Measurements from ENCODE around the gene ATL2. TPM values are rescaled to one million over a fixed set of nuclear protein-coding genes. Genes with fewer than 3 reads are reported as not detected.

Gene ATL2
- total RNA-seq, 1 experiment from 2014 or later = 66.7 TPM

DNA sequence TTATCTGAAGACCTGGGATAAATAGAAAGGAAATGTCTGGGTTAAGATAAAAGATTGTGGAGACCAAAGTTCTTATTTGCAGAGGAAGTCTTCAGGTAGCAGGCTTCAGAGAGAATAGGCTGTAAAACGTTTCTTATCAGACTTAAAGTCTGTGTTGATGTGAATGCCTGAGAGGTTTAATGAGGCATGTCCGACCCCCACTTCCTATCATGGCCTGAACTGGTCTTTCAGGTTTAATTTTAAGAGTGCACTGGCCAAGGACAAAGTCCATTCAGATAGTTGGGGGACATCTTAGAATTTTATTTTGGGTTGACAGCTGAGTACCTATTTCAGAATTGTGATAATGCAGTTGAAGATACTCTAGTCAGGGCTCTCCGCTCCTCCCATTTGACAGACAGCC is 92.1 kb downstream of the ATL2 start:
- Histone ChIP-seq H3K23ac (ENCODE audit: insufficient read length, low read depth, low read length) (no peak overlapping the region), H2BK15ac (ENCODE audit: low read depth, low read length) (no peak overlapping the region), H2BK120ac (ENCODE audit: low read depth, low read length, poor library complexity, severe bottlenecking) (no peak overlapping the region), H2BK20ac (ENCODE audit: low read depth, low read length, poor library complexity, severe bottlenecking) (no peak overlapping the region), H3K9me3 (ENCODE audit: control insufficient read depth, low read depth, low read length) (no peaks in the 10 kb centered on the region), H3K9ac (ENCODE audit: extremely low read depth, insufficient read length, low read length) (no peak overlapping the region), H2AK5ac (ENCODE audit: insufficient read length, low read length) (no peak overlapping the region), H2AFZ (ENCODE audit: low read length) (no peak overlapping the region), H3K4me1 (ENCODE audit: insufficient read depth, low read length) (no peaks in the 10 kb centered on the region), H4K8ac (replicated peaks; ENCODE audit: insufficient read length, low read depth, low read length) (no peak overlapping the region), H3K4me2 (ENCODE audit: insufficient read depth, insufficient read length, low read length) (no peak overlapping the region), H4K91ac (ENCODE audit: insufficient read length, low read depth, low read length) (no peak overlapping the region), H2BK5ac (ENCODE audit: insufficient read length, low read length) (no peak overlapping the region), H3K18ac (ENCODE audit: insufficient read length, low read depth, low read length) (no peak overlapping the region), H3K56ac (ENCODE audit: insufficient read length, low read depth, low read length) (no peak overlapping the region), H3K79me2 (ENCODE audit: insufficient read depth, low read length) (no peaks in the 10 kb centered on the region), H3K79me1 (ENCODE audit: insufficient read depth, low read depth, low read length, poor library complexity, severe bottlenecking) (no peaks in the 10 kb centered on the region), H4K5ac (ENCODE audit: insufficient read length, low read depth, low read length) (no peak overlapping the region), H3K14ac (ENCODE audit: insufficient read depth, low read length) (no peak overlapping the region), H3K4ac (ENCODE audit: low read depth, low read length) (no peak overlapping the region), H3T11ph (ENCODE audit: low read length) (no peak overlapping the region), H2BK12ac (ENCODE audit: insufficient read length, low read depth, low read length) (no peak overlapping the region), H4K20me1 (ENCODE audit: control insufficient read depth, insufficient read depth, insufficient read length) (peaks cover 2% of the 10 kb centered on the region), H3K27ac (ENCODE audit: insufficient read length, low read depth, low read length) (no peak overlapping the region), H3K23me2 (ENCODE audit: insufficient read length, low read depth, low read length, poor library complexity, severe bottlenecking) (no peaks in the 10 kb centered on the region), H3K27me3 (ENCODE audit: insufficient read depth, low read length) (no peaks in the 10 kb centered on the region)
- no peak overlapping the region for H3K27ac Mint-ChIP-seq
- peaks cover 3% of the 10 kb centered on the region; the same call in 1 of the 2 replicates for H3K27me3 Mint-ChIP-seq (ENCODE audit: low read depth)
- H3K4me3 Mint-ChIP-seq = no peak overlapping the region
- H3K9me3 Mint-ChIP-seq = no peaks in the 10 kb centered on the region
- no peaks in the 10 kb centered on the region for H3K36me3 Mint-ChIP-seq (ENCODE audit: insufficient read depth in 1 of 3, low read depth in 3 of 3)
- WGBS (ENCODE audit: extremely low coverage, insufficient read length, low lambda C conversion rate) = no CpG with 5 or more reads among the region's 3 CpGs
- no peak for DNase-seq
- H3K4me1 Mint-ChIP-seq = 0 out of 4 replicates have a peak, but pooled peaks cover 0 to 2% of the 10 kb centered on the region in 2 experiments
- TF ChIP-seq, protein P1, sequence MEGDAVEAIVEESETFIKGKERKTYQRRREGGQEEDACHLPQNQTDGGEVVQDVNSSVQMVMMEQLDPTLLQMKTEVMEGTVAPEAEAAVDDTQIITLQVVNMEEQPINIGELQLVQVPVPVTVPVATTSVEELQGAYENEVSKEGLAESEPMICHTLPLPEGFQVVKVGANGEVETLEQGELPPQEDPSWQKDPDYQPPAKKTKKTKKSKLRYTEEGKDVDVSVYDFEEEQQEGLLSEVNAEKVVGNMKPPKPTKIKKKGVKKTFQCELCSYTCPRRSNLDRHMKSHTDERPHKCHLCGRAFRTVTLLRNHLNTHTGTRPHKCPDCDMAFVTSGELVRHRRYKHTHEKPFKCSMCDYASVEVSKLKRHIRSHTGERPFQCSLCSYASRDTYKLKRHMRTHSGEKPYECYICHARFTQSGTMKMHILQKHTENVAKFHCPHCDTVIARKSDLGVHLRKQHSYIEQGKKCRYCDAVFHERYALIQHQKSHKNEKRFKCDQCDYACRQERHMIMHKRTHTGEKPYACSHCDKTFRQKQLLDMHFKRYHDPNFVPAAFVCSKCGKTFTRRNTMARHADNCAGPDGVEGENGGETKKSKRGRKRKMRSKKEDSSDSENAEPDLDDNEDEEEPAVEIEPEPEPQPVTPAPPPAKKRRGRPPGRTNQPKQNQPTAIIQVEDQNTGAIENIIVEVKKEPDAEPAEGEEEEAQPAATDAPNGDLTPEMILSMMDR (conservative IDR thresholded peaks at IDR 0.05) = no peak

Measured in H9 (cell line).